ENCODE results near the gene ARL13B.

- no peak for TF ChIP-seq LEF1 (IDR thresholded peaks at IDR 0.05; ENCODE audit: borderline replicate concordance)
- TF ChIP-seq ARNT (IDR thresholded peaks at IDR 0.05), result no peak
- TF ChIP-seq SP1 (IDR thresholded peaks at IDR 0.05), result no peak
- no peak for TF ChIP-seq FOXA1 (IDR thresholded peaks at IDR 0.05)
- no peak for TF ChIP-seq SUZ12 (IDR thresholded peaks at IDR 0.05)
- TF ChIP-seq PKNOX1 (IDR thresholded peaks at IDR 0.05), result no peak
These were observed 46.7 kb downstream of the ARL13B start for GRCh38 chr3:94026623-94027022.

Data from HEK293T (cell line).